Measurements from ENCODE around the gene MEGF11.

DNA sequence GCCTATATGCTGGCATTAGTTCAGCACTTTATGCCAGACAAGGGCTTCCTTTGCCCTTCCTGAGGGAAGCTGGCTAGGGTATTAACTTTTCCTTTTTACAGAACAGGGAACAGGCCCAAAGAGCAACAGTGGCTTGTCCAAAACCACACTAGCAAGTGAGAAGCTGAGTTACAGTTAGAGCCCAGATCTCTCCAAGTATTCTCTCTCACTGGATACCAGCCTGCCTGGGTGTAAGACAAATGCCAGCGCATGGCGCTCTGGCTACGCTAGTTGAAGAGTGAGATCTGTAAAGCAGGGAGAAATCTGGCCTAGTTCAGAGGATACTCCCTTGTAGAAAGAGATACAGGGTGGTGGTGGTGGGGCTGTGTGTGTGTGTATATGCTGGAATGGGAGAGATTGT lies 345.9 kb downstream of the MEGF11 start:
- TF ChIP-seq, protein P1, sequence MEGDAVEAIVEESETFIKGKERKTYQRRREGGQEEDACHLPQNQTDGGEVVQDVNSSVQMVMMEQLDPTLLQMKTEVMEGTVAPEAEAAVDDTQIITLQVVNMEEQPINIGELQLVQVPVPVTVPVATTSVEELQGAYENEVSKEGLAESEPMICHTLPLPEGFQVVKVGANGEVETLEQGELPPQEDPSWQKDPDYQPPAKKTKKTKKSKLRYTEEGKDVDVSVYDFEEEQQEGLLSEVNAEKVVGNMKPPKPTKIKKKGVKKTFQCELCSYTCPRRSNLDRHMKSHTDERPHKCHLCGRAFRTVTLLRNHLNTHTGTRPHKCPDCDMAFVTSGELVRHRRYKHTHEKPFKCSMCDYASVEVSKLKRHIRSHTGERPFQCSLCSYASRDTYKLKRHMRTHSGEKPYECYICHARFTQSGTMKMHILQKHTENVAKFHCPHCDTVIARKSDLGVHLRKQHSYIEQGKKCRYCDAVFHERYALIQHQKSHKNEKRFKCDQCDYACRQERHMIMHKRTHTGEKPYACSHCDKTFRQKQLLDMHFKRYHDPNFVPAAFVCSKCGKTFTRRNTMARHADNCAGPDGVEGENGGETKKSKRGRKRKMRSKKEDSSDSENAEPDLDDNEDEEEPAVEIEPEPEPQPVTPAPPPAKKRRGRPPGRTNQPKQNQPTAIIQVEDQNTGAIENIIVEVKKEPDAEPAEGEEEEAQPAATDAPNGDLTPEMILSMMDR (IDR thresholded peaks at IDR 0.05; ENCODE audit: low read length): no peak
- TF ChIP-seq EZH2 (IDR thresholded peaks at IDR 0.05; ENCODE audit: borderline replicate concordance, low read length): no peak
